Left ventricle myocardium inferior (tissue), 1 donor: ENCODE results near the gene GPR171. TPM values are rescaled to one million over a fixed set of nuclear protein-coding genes. Genes with fewer than 3 reads are reported as not detected.

ENCODE experiments used
- DNase-seq: peaks from one replicate; pipeline ENCODE4 v3.0.0-alpha.2; 2020
- H3K27ac ChIP-seq: fragments of 200-600 bp; replicated peaks from 2 replicates; pipeline ENCODE4 v1.8.0; 2021
- H3K27me3 ChIP-seq: fragments of 200-600 bp; 2 replicates; pipeline ENCODE4 v1.8.0; 2021; ENCODE audit warnings: low read depth
- H3K36me3 ChIP-seq: fragments of 200-600 bp; 2 replicates; pipeline ENCODE4 v1.8.0; 2021
- H3K4me1 ChIP-seq: fragments of 200-600 bp; 2 replicates; pipeline ENCODE4 v1.8.0; 2021
- H3K4me3 ChIP-seq: fragments of 200-600 bp; 2 replicates; pipeline ENCODE4 v1.8.0; 2021; ENCODE audit warnings: mild to moderate bottlenecking, moderate library complexity
- H3K9me3 ChIP-seq: fragments of 200-600 bp; replicated peaks from 2 replicates; pipeline ENCODE4 v1.8.0; 2021
- CTCF ChIP-seq: fragments of 200-600 bp; IDR thresholded peaks from 2 replicates; pipeline ENCODE4 v1.8.0; 2021; ENCODE audit warnings: antibody characterized with exemption, mild to moderate bottlenecking, borderline replicate concordance
- intact Hi-C: fragments of 100-400 bp; cut with micrococcal nuclease; formaldehyde crosslinking; loops from one replicate; pipeline ENCODE4 v1.11.0; 2022
- total RNA-seq: library from RNA; stranded (reverse); fragmentation: NEBNext Ultra II Directional; extraction: Animal tissue kit (Norgen Biotek cat#: 25700); gene quantifications from one replicate; pipeline ENCODE4 v1.2.1, GENCODE V29; 2021
- donor health status: DM: no; HTN: yes; CAD: no; lungs with severe emphysema.

Gene GPR171
- total RNA-seq, 1 donor from 2014 or later, result not detected

- Histone ChIP-seq H3K4me1 (peaks cover 6% of the 10 kb centered on the region), H3K27ac (no peak overlapping the region), H3K9me3 (no peaks in the 10 kb centered on the region), H3K36me3 (no peaks in the 10 kb centered on the region), H3K27me3 (no peaks in the 10 kb centered on the region), H3K4me3 (no peak overlapping the region)
- no peak for DNase-seq
- peak; percentile 56 for TF ChIP-seq CTCF
- intact Hi-C loops, result no loop called here
These were observed 46.3 kb downstream of the GPR171 start for GRCh38 chr3:151156618-151157216.

GRCh38 chr3:151155409-151156128, 47.4 kb downstream of the GPR171 start:
- Histone ChIP-seq H3K4me1 (peaks cover 6% of the 10 kb centered on the region), H3K27ac (no peak overlapping the region), H3K36me3 (no peaks in the 10 kb centered on the region), H3K9me3 (no peaks in the 10 kb centered on the region), H3K27me3 (no peaks in the 10 kb centered on the region), H3K4me3 (no peak overlapping the region)
- intact Hi-C loops, result no loop called here
- no peak for DNase-seq
- no peak for TF ChIP-seq CTCF

- Histone ChIP-seq H3K27me3 (no peaks in the 10 kb centered on the region), H3K9me3 (no peaks in the 10 kb centered on the region)
- intact Hi-C loops, result no loop called here
These were observed 48.5 kb downstream of the GPR171 start for GRCh38 chr3:151154566-151154965.

GRCh38 chr3:151152455-151153079, 50.4 kb downstream of the GPR171 start:
- Histone ChIP-seq H3K27ac (no peak overlapping the region), H3K27me3 (no peaks in the 10 kb centered on the region), H3K4me1 (peaks cover 6% of the 10 kb centered on the region), H3K4me3 (no peak overlapping the region), H3K9me3 (no peaks in the 10 kb centered on the region), H3K36me3 (no peaks in the 10 kb centered on the region)
- TF ChIP-seq CTCF, result no peak
- intact Hi-C loops, result no loop called here
- DNase-seq, result no peak

More at GRCh38 chr3:151154566-151154965, 48.5 kb downstream of the GPR171 start:
- Histone ChIP-seq H3K4me3 (no peak overlapping the region), H3K4me1 (peaks cover 6% of the 10 kb centered on the region), H3K36me3 (no peaks in the 10 kb centered on the region), H3K27ac (no peak overlapping the region)
- no peak for DNase-seq
- no peak for TF ChIP-seq CTCF

Other genes with a start within 250 kb of the GPR171 start
- not detected for gene CLRN1, start 230.5 kb downstream of the GPR171 start, total RNA-seq
- gene MED12L, start 117.6 kb downstream of the GPR171 start, total RNA-seq, result 0.82 TPM
- gene P2RY14, start 75.3 kb upstream of the GPR171 start, total RNA-seq, result 2.9 TPM
- gene GPR87, start 113.6 kb upstream of the GPR171 start, total RNA-seq, result not detected
- 0.96 TPM for gene P2RY13, start 126.3 kb upstream of the GPR171 start, total RNA-seq
- gene P2RY12, start 181.5 kb upstream of the GPR171 start, total RNA-seq, result 0.74 TPM